IMR-90 (cell line): ENCODE measurements around the gene PCDHGC5. TPM values are rescaled to one million over a fixed set of nuclear protein-coding genes. Genes with fewer than 3 reads are reported as not detected.
A peak's percentile ranks its signal among the peaks of the same experiment; 100 is the strongest.

Experiments
- ATAC-seq: fragments of 200-7000 bp; cut with Tn5 transposase; 2 replicates; pipeline ENCODE4 v1.9.1; 2020; ENCODE audit warnings: low read depth, mild to moderate bottlenecking, moderate library complexity
- BruUV-seq: library from RNA; stranded (reverse); fragments of 400-500 nt; replicated peaks from 2 replicates; lab custom pipeline; 2021; lab: Mats Ljungman, UMichigan
- CTCF ChIA-PET: fragments of 300-600 bp; formaldehyde crosslinking; extraction: SDS; loops from one replicate; lab custom pipeline; 2021; ENCODE audit warnings: antibody characterized with exemption; lab: Yijun Ruan, JAX
- POLR2A ChIA-PET: fragments of 300-600 bp; sonication (Branson Sonifier 250); formaldehyde crosslinking; loops from one replicate; lab custom pipeline; 2022; ENCODE audit warnings: antibody characterized with exemption; ENCODE audit not compliant: unreplicated experiment; lab: Charles Lee
- DNase-seq: peaks from one replicate; pipeline ENCODE4 v3.0.0; 2013
- H2AFZ ChIP-seq: replicated peaks from 2 replicates; pipeline ENCODE3; 2013; ENCODE audit warnings: low read length, mild to moderate bottlenecking; ENCODE audit not compliant: poor library complexity
- H2AK5ac ChIP-seq: 2 replicates; pipeline ENCODE4 v1.6.1; 2013; ENCODE audit warnings: low read depth, low read length, inconsistent platforms
- H2AK9ac ChIP-seq: replicated peaks from 2 replicates; pipeline ENCODE3; 2013; ENCODE audit warnings: mild to moderate bottlenecking, low read depth, low read length, moderate library complexity; ENCODE audit not compliant: poor library complexity
- H2BK120ac ChIP-seq: 2 replicates; pipeline ENCODE4 v1.6.1; 2013; ENCODE audit warnings: low read depth, low read length, inconsistent platforms
- H2BK15ac ChIP-seq: 3 replicates; pipeline ENCODE4 v1.6.1; 2013; ENCODE audit warnings: low read depth, low read length, inconsistent platforms
- H2BK20ac ChIP-seq: 2 replicates; pipeline ENCODE4 v1.6.1; 2013; ENCODE audit warnings: low read depth, mild to moderate bottlenecking, inconsistent platforms, low read length, moderate library complexity
- H2BK5ac ChIP-seq: 2 replicates; pipeline ENCODE4 v1.6.1; 2013; ENCODE audit warnings: mild to moderate bottlenecking, low read depth, low read length, inconsistent platforms; ENCODE audit not compliant: poor library complexity, severe bottlenecking
- H3K14ac ChIP-seq: replicated peaks from 2 replicates; pipeline ENCODE4 v1.6.1; 2013; ENCODE audit warnings: low read depth, low read length, inconsistent platforms
- H3K18ac ChIP-seq: 2 replicates; pipeline ENCODE4 v1.6.1; 2013; ENCODE audit warnings: low read depth, low read length, control low read depth
- H3K23ac ChIP-seq: 2 replicates; pipeline ENCODE4 v1.6.1; 2013; ENCODE audit warnings: low read depth, low read length, inconsistent platforms
- H3K27ac ChIP-seq: 2 replicates; pipeline ENCODE4 v1.5.1; 2013; ENCODE audit warnings: mild to moderate bottlenecking, control low read depth, low read length; ENCODE audit not compliant: insufficient read depth
- H3K27me3 ChIP-seq: 2 replicates; pipeline ENCODE4 v1.6.1; 2013; ENCODE audit warnings: low read length; ENCODE audit not compliant: control insufficient read depth, insufficient read depth
- H3K36me3 ChIP-seq: 2 replicates; pipeline ENCODE4 v1.6.1; 2013; ENCODE audit warnings: low read length, mixed read lengths; ENCODE audit not compliant: control insufficient read depth, insufficient read depth
- H3K4ac ChIP-seq: 2 replicates; pipeline ENCODE4 v1.6.1; 2013; ENCODE audit warnings: low read depth, low read length, inconsistent platforms
- H3K4me1 ChIP-seq: 2 replicates; pipeline ENCODE4 v1.6.1; 2013; ENCODE audit warnings: low read length, mixed read lengths; ENCODE audit not compliant: control insufficient read depth, insufficient read depth
- H3K4me2 ChIP-seq: 2 replicates; pipeline ENCODE4 v1.6.1; 2013; ENCODE audit warnings: low read depth, mild to moderate bottlenecking, control low read depth, low read length, moderate library complexity
- H3K4me3 ChIP-seq: 2 replicates; pipeline ENCODE4 v1.5.1; 2013; ENCODE audit warnings: low read depth, mild to moderate bottlenecking, control low read depth, low read length, moderate library complexity; ENCODE audit not compliant: insufficient read depth
- H3K56ac ChIP-seq: 2 replicates; pipeline ENCODE4 v1.6.1; 2013; ENCODE audit warnings: low read length, inconsistent platforms; ENCODE audit not compliant: insufficient read depth; ENCODE audit errors: extremely low read depth
- H3K79me1 ChIP-seq, 2 experiments: 2 replicates each; pipeline ENCODE4 v1.6.1; 2013; ENCODE audit warnings: low read length in 2 of 2, inconsistent platforms in 1 of 2, low read depth in 1 of 2
- H3K9ac ChIP-seq: 2 replicates; pipeline ENCODE4 v1.6.1; 2013; ENCODE audit warnings: low read depth, low read length, control low read depth
- H3K9me1 ChIP-seq: 2 replicates; pipeline ENCODE4 v1.6.1; 2013; ENCODE audit warnings: low read length, inconsistent platforms; ENCODE audit not compliant: insufficient read depth
- H3K9me3 ChIP-seq: 2 replicates; pipeline ENCODE4 v1.6.1; 2013; ENCODE audit warnings: low read length; ENCODE audit not compliant: control insufficient read depth, insufficient read depth
- H4K20me1 ChIP-seq: 2 replicates; pipeline ENCODE4 v1.6.1; 2013; ENCODE audit warnings: low read length, inconsistent platforms; ENCODE audit not compliant: insufficient read depth
- H4K5ac ChIP-seq: 2 replicates; pipeline ENCODE4 v1.6.1; 2013; ENCODE audit warnings: mild to moderate bottlenecking, low read depth, low read length, control low read depth
- H4K8ac ChIP-seq, 2 experiments: 2 replicates each; pipeline ENCODE4 v1.6.1; 2013; ENCODE audit warnings: low read depth in 2 of 2, low read length in 2 of 2, control low read depth in 1 of 2, inconsistent platforms in 1 of 2
- H4K91ac ChIP-seq: 2 replicates; pipeline ENCODE4 v1.6.1; 2013; ENCODE audit warnings: low read depth, low read length, inconsistent platforms; ENCODE audit not compliant: insufficient read depth
- BHLHE40 ChIP-seq: fragments of 150-350 bp; IDR thresholded peaks from 2 replicates; pipeline ENCODE4 v1.6.1; 2016; ENCODE audit warnings: mild to moderate bottlenecking, low read depth, low read length
- CEBPB ChIP-seq: IDR thresholded peaks from 2 replicates; pipeline ENCODE4 v1.6.1; 2012; ENCODE audit warnings: low read depth, low read length, improper control_type of control experiment
- CHD1 ChIP-seq: IDR thresholded peaks from 2 replicates; pipeline ENCODE4 v1.6.1; 2012; ENCODE audit warnings: low read depth, low read length, improper control_type of control experiment
- CTCF ChIP-seq: conservative IDR thresholded peaks from 2 replicates; pipeline ENCODE4 v1.5.1; 2012; ENCODE audit warnings: mild to moderate bottlenecking, low read depth, low read length, improper control_type of control experiment
- FOS ChIP-seq: fragments of 150-350 bp; IDR thresholded peaks from 2 replicates; pipeline ENCODE4 v1.6.1; 2016; ENCODE audit warnings: low read depth, low read length
- MAFK ChIP-seq: IDR thresholded peaks from 2 replicates; pipeline ENCODE4 v1.6.1; 2012; ENCODE audit warnings: low read depth, low read length, improper control_type of control experiment
- MAZ ChIP-seq: IDR thresholded peaks from 2 replicates; pipeline ENCODE4 v1.6.1; 2012; ENCODE audit warnings: low read depth, mild to moderate bottlenecking, low read length, improper control_type of control experiment, moderate library complexity, borderline replicate concordance
- MXI1 ChIP-seq: IDR thresholded peaks from 2 replicates; pipeline ENCODE4 v1.6.1; 2012; ENCODE audit warnings: low read depth, mild to moderate bottlenecking, low read length, moderate library complexity, borderline replicate concordance
- NFE2L2 ChIP-seq: fragments of 150-350 bp; IDR thresholded peaks from 2 replicates; pipeline ENCODE4 v1.6.1; 2016; ENCODE audit warnings: low read depth, mild to moderate bottlenecking, low read length
- POLR2A ChIP-seq: IDR thresholded peaks from 2 replicates; pipeline ENCODE4 v1.6.1; 2012; ENCODE audit warnings: mild to moderate bottlenecking, low read depth, low read length
- RAD21 ChIP-seq: IDR thresholded peaks from 2 replicates; pipeline ENCODE4 v1.6.1; 2012; ENCODE audit warnings: low read length, improper control_type of control experiment
- RCOR1 ChIP-seq: IDR thresholded peaks from 2 replicates; pipeline ENCODE4 v1.6.1; 2012; ENCODE audit warnings: mild to moderate bottlenecking, low read length, improper control_type of control experiment; ENCODE audit not compliant: insufficient replicate concordance
- RFX5 ChIP-seq: IDR thresholded peaks from 2 replicates; pipeline ENCODE4 v1.8.0; 2012; ENCODE audit warnings: low read depth, mild to moderate bottlenecking, low read length, moderate library complexity
- SMC3 ChIP-seq: fragments of 150-350 bp; IDR thresholded peaks from 2 replicates; pipeline ENCODE4 v1.6.1; 2016; ENCODE audit warnings: low read depth, mild to moderate bottlenecking, antibody characterized with exemption, low read length, moderate library complexity
- USF2 ChIP-seq: fragments of 150-350 bp; IDR thresholded peaks from 2 replicates; pipeline ENCODE4 v1.6.1; 2017; ENCODE audit warnings: mild to moderate bottlenecking, antibody characterized with exemption, low read length, low read depth
- WGBS, 2 experiments: methylation state at CpG; one replicate each; pipeline versions ENCODE4 v1.1.5 to v1.1.7; 2013; ENCODE audit warnings: missing lambda C conversion rate in 2 of 2; ENCODE audit not compliant: insufficient read length in 1 of 2; ENCODE audit errors: extremely low coverage in 2 of 2; 5-methylcytosine and 5-hydroxymethylcytosine counted together
- dilution Hi-C: fragments of 300-500 bp; cut with HindIII; formaldehyde crosslinking; loops from one replicate; pipeline ENCODE4 v1.14.3; 2018; ENCODE audit warnings: low sequenced_read_pairs; ENCODE audit not compliant: unreplicated experiment
- in situ Hi-C: fragments of 300-500 bp; cut with MboI; formaldehyde crosslinking; loops from 3 replicates; pipeline ENCODE4 v1.14.3; 2019; ENCODE audit warnings: low sequenced_read_pairs, inconsistent platforms, mixed read lengths
- intact Hi-C: fragments of 100-400 bp; cut with micrococcal nuclease; formaldehyde crosslinking; loops from 2 replicates; pipeline ENCODE4 v1.10.0; 2022
- polyA plus RNA-seq, 3 experiments: library from polyadenylated mRNA; depleted of rRNA; stranded (reverse); fragments of >200 nt; gene quantifications; 2 replicates each; pipeline ENCODE4 v1.2.3, GENCODE V29; 2012; ENCODE audit warnings: low replicate concordance in 1 of 3
- total RNA-seq: library from RNA; depleted of rRNA; stranded (reverse); fragments of >200 nt; gene quantifications from 2 replicates; pipeline ENCODE4 v1.2.3, GENCODE V29; 2012
- TF ChIP-seq, protein P1 (sequence below): fragments of 150-350 bp; IDR thresholded peaks from 2 replicates; pipeline ENCODE4 v1.6.1; 2016; ENCODE audit warnings: low read depth, mild to moderate bottlenecking, low read length, moderate library complexity, borderline replicate concordance

The PCDHGC5 gene
- total and polyA plus RNA-seq, 2 of the 4 experiments (the other 2 are of a cell fraction) = 2.9 to 3.8 TPM

DNA sequence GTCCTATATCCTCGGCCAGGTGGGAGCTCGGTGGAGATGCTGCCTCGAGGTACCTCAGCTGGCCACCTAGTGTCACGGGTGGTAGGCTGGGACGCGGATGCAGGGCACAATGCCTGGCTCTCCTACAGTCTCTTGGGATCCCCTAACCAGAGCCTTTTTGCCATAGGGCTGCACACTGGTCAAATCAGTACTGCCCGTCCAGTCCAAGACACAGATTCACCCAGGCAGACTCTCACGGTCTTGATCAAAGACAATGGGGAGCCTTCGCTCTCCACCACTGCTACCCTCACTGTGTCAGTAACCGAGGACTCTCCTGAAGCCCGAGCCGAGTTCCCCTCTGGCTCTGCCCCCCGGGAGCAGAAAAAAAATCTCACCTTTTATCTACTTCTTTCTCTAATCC, 11.1 kb upstream of the PCDHGC5 start:
- no peak overlapping the region for H4K91ac ChIP-seq
- no peak overlapping the region for H3K56ac ChIP-seq
- H4K20me1 ChIP-seq = peaks cover 35% of the 10 kb centered on the region
- ChIA-PET POLR2A (no interaction called here), CTCF (interaction anchor here (1.1 to 3.1 kb wide), 5 partner anchors 34 to 80 kb away, joined by 3 to 19 read pairs (median 6); partner anchors contain the start of gene PCDHGA10)
- TF ChIP-seq USF2 = no peak
- TF ChIP-seq NFE2L2 = no peak
- TF ChIP-seq CEBPB = no peak
- no peak for TF ChIP-seq CHD1
- no peak for TF ChIP-seq RCOR1
- TF ChIP-seq, protein P1, sequence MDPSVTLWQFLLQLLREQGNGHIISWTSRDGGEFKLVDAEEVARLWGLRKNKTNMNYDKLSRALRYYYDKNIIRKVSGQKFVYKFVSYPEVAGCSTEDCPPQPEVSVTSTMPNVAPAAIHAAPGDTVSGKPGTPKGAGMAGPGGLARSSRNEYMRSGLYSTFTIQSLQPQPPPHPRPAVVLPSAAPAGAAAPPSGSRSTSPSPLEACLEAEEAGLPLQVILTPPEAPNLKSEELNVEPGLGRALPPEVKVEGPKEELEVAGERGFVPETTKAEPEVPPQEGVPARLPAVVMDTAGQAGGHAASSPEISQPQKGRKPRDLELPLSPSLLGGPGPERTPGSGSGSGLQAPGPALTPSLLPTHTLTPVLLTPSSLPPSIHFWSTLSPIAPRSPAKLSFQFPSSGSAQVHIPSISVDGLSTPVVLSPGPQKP = no peak
- TF ChIP-seq MXI1 = no peak
- no peak for TF ChIP-seq MAZ
- no peak for TF ChIP-seq RFX5
- TF ChIP-seq SMC3 = no peak
- no peak for TF ChIP-seq BHLHE40
- no peak for TF ChIP-seq MAFK
- TF ChIP-seq CTCF = no peak
- TF ChIP-seq FOS = no peak
- no peak for TF ChIP-seq RAD21
- TF ChIP-seq POLR2A = no peak
- peak overlapping the region; percentile 54; the same call in 1 of the 2 replicates for H3K4me3 ChIP-seq
- 0 out of 2 replicates have a peak overlapping the region, but pooled peaks have one; percentile 15 for H2AK5ac ChIP-seq
- dilution Hi-C loops = no loop called here
- H2BK15ac ChIP-seq = no peak overlapping the region
- peaks cover 17% of the 10 kb centered on the region for H3K4me1 ChIP-seq
- H3K27me3 ChIP-seq = no peaks in the 10 kb centered on the region
- intact Hi-C loops = loop anchor here (5.0 kb wide), 2 partner anchors 46 to 61 kb away; partner anchors contain the start of genes PCDHGA12 and PCDHGB7
- no peak overlapping the region for H4K5ac ChIP-seq
- no peaks in the 10 kb centered on the region for H3K9me3 ChIP-seq
- peak overlapping the region; percentile 53 for H2AK9ac ChIP-seq
- H2AFZ ChIP-seq = no peak overlapping the region
- no peaks in the 10 kb centered on the region for H3K36me3 ChIP-seq
- H3K14ac ChIP-seq = peak overlapping the region; percentile 60
- WGBS, 2 experiments = 34% methylated on average over 3 of the region's 13 CpGs; no CpG with 5 or more reads in 1 of the 2 experiments
- H3K4me2 ChIP-seq = peak overlapping the region; percentile 64
- H2BK5ac ChIP-seq = no peak overlapping the region
- 0 out of 2 replicates have a peak overlapping the region, but pooled peaks have one; percentile 10 for H3K4ac ChIP-seq
- no peak overlapping the region; the same call in 1 of the 2 replicates for H3K9ac ChIP-seq
- 0 out of 2 replicates have a peak overlapping the region, but pooled peaks have one; percentile 8 for H2BK120ac ChIP-seq
- H3K18ac ChIP-seq = no peak overlapping the region
- in situ Hi-C loops = loop anchor here (5.0 kb wide), 1 partner anchor 44 kb away; no protein-coding TSS in a partner anchor
- H3K27ac ChIP-seq = no peak overlapping the region
- H4K8ac ChIP-seq = no peak overlapping the region
- H3K23ac ChIP-seq = peak overlapping the region; percentile 86; the same call in 1 of the 2 replicates
- BruUV-seq = no TSS peak
- H3K9me1 ChIP-seq = peaks cover 6% of the 10 kb centered on the region; the same call in 1 of the 2 replicates
- H3K79me1 ChIP-seq = peaks cover 23 to 48% of the 10 kb centered on the region in 2 experiments
- no peak for ATAC-seq
- H2BK20ac ChIP-seq = no peak overlapping the region
- DNase-seq = no peak
